AG04449 (cell line): ENCODE measurements around the gene MRPL42.
"Not testable (repeated sequence)": the region's sequence is repeated elsewhere in the genome, so short reads cannot be mapped to it uniquely, and the experiment has no call there.

ENCODE experiments used
- CTCF ChIA-PET: fragments of 350-600 bp; formaldehyde crosslinking; extraction: SDS; loops from one replicate; lab custom pipeline; 2021; ENCODE audit warnings: antibody characterized with exemption; lab: Yijun Ruan, JAX
- POLR2A ChIA-PET: fragments of 400-600, 350-600 bp; formaldehyde crosslinking; extraction: SDS; loops from one replicate; lab custom pipeline; 2020; ENCODE audit warnings: antibody characterized with exemption, inconsistent platforms; lab: Yijun Ruan, JAX
- DNase-seq: peaks from one replicate; pipeline ENCODE4 v3.0.0-alpha.2; 2010; ENCODE audit warnings: low read depth, low spot score
- H3K4me3 ChIP-seq: 2 replicates; pipeline ENCODE4 v1.5.1; 2011; ENCODE audit warnings: low read depth, mild to moderate bottlenecking, control low read depth, low read length
- CTCF ChIP-seq: IDR thresholded peaks from one replicate; pipeline ENCODE4 v1.5.1; 2011; ENCODE audit warnings: mild to moderate bottlenecking, moderate library complexity, low read length, control low read depth, inconsistent platforms; ENCODE audit not compliant: insufficient read depth; ENCODE audit errors: missing control alignments

MRPL42 gene

GRCh38 chr12:93426412-93426805, 40.9 kb upstream of the MRPL42 start:
- no peak overlapping the region for H3K4me3 ChIP-seq
- TF ChIP-seq CTCF: no peak
- DNase-seq: no peak
- ChIA-PET CTCF (interaction anchor here (0.6 to 1.7 kb wide), 7 partner anchors 8 to 439 kb away, joined by 3 to 7 read pairs (median 3); no protein-coding TSS in a partner anchor), POLR2A (no interaction called here)

- TF ChIP-seq CTCF: no peak
- DNase-seq: no peak
- H3K4me3 ChIP-seq: no peak overlapping the region
- POLR2A ChIA-PET: no interaction called here
- CTCF ChIA-PET: interaction anchor here (0.6 to 6.4 kb wide), 7 partner anchors 8 to 674 kb away, joined by 3 to 63 read pairs (median 3); no protein-coding TSS in a partner anchor
Observed at GRCh38 chr12:93427779-93428564, 39.3 kb upstream of the MRPL42 start.

GRCh38 chr12:93429448-93429847, 37.9 kb upstream of the MRPL42 start:
- TF ChIP-seq CTCF: no peak
- ChIA-PET CTCF (interaction anchor here (0.9 to 6.4 kb wide), 3 partner anchors 9 to 672 kb away, joined by 3 to 63 read pairs (median 3); no protein-coding TSS in a partner anchor), POLR2A (interaction anchor here (0.9 kb wide), 1 partner anchor 9 kb away, joined by 3 read pairs; no protein-coding TSS in a partner anchor)
- DNase-seq: no peak
- H3K4me3 ChIP-seq: no peak overlapping the region

- no peak for DNase-seq
- CTCF ChIA-PET: interaction anchor here (0.9 to 6.4 kb wide), 3 partner anchors 10 to 672 kb away, joined by 3 to 63 read pairs (median 3); no protein-coding TSS in a partner anchor
- POLR2A ChIA-PET: interaction anchor here (0.9 kb wide), 1 partner anchor 10 kb away, joined by 3 read pairs; no protein-coding TSS in a partner anchor
- no peak overlapping the region for H3K4me3 ChIP-seq
- TF ChIP-seq CTCF: no peak
Observed at GRCh38 chr12:93429852-93430251, 37.5 kb upstream of the MRPL42 start.

- no peak for DNase-seq
- POLR2A ChIA-PET: no interaction called here
- H3K4me3 ChIP-seq: no peak overlapping the region
- TF ChIP-seq CTCF: no peak
- CTCF ChIA-PET: interaction anchor here (0.9 to 6.4 kb wide), 3 partner anchors 10 to 672 kb away, joined by 3 to 63 read pairs (median 3); no protein-coding TSS in a partner anchor
Observed at GRCh38 chr12:93430280-93430679, 37.0 kb upstream of the MRPL42 start.

- POLR2A ChIA-PET, H3K4me3 ChIP-seq, DNase-seq: not testable (repeated sequence)
- CTCF ChIA-PET: interaction anchor here (6.4 kb wide), 1 partner anchor 12 kb away, joined by 63 read pairs; no protein-coding TSS in a partner anchor
Observed at GRCh38 chr12:93432031-93432430, 35.3 kb upstream of the MRPL42 start.
